Stimulated activated CD8-positive, alpha-beta memory T cell treated with anti-CD3 and anti-CD28 coated beads, Interleukin-15, amount 100 ng/mL, for 4 hours (primary cell): Measurements from ENCODE around the gene DENND1B.

Experiments used
- DNase-seq, 2 donors: peaks; one replicate each; pipeline ENCODE4 v3.0.0-alpha.2; 2020; ENCODE audit warnings: low read depth in 2 of 2

DENND1B gene

GRCh38 chr1:197683895-197684553, 91.3 kb downstream of the DENND1B start:
- no peak for DNase-seq

GRCh38 chr1:197683280-197683679, 92.0 kb downstream of the DENND1B start:
- DNase-seq, result no peak

- DNase-seq, result no peak
Observed at GRCh38 chr1:197680311-197680710, 95.0 kb downstream of the DENND1B start.

- no peak for DNase-seq
Observed at GRCh38 chr1:197677752-197678295, 97.5 kb downstream of the DENND1B start.

GRCh38 chr1:197677313-197677712, 98.0 kb downstream of the DENND1B start:
- no peak for DNase-seq

- no peak for DNase-seq
Observed at GRCh38 chr1:197675583-197676208, 99.6 kb downstream of the DENND1B start.

GRCh38 chr1:197674286-197674685, 101.0 kb downstream of the DENND1B start:
- DNase-seq, result no peak

GRCh38 chr1:197673292-197673691, 102.0 kb downstream of the DENND1B start:
- no peak for DNase-seq

GRCh38 chr1:197672347-197672746, 102.9 kb downstream of the DENND1B start:
- no peak for DNase-seq

- no peak for DNase-seq
Observed at GRCh38 chr1:197671920-197672319, 103.4 kb downstream of the DENND1B start.

GRCh38 chr1:197671140-197671539, 104.1 kb downstream of the DENND1B start:
- no peak for DNase-seq

GRCh38 chr1:197666769-197667285, 108.5 kb downstream of the DENND1B start:
- DNase-seq, result no peak

- DNase-seq, result no peak
Observed at GRCh38 chr1:197664391-197664790, 110.9 kb downstream of the DENND1B start.

- DNase-seq, result no peak
Observed at GRCh38 chr1:197663162-197663953, 111.9 kb downstream of the DENND1B start.

- no peak for DNase-seq
Observed at GRCh38 chr1:197660389-197660788, 114.9 kb downstream of the DENND1B start.

GRCh38 chr1:197659171-197659570, 116.1 kb downstream of the DENND1B start:
- DNase-seq, result no peak

GRCh38 chr1:197649188-197649587, 126.1 kb downstream of the DENND1B start:
- no peak for DNase-seq

GRCh38 chr1:197638316-197638715, 137.0 kb downstream of the DENND1B start:
- no peak for DNase-seq

- no peak for DNase-seq
Observed at GRCh38 chr1:197637406-197637805, 137.9 kb downstream of the DENND1B start.

- DNase-seq, result no peak
Observed at GRCh38 chr1:197633447-197634078, 141.7 kb downstream of the DENND1B start.

- no peak for DNase-seq
Observed at GRCh38 chr1:197632651-197633050, 142.6 kb downstream of the DENND1B start.

GRCh38 chr1:197632005-197632404, 143.3 kb downstream of the DENND1B start:
- DNase-seq, result no peak
